Measurements from ENCODE around the gene FHL1. TPM values are rescaled to one million over a fixed set of nuclear protein-coding genes. Genes with fewer than 3 reads are reported as not detected.
A peak's percentile ranks its signal among the peaks of the same experiment; 100 is the strongest.

Gene FHL1
- total and polyA plus RNA-seq, 2 of the 4 experiments (the other 2 are of a cell fraction): 69.4 to 72.9 TPM

GRCh38 chrX:136212557-136213111 is 65.3 kb downstream of the FHL1 start:
- no peaks in the 10 kb centered on the region for H3K79me1 ChIP-seq (ENCODE audit: low read depth in 1 of 2, low read length in 2 of 2)
- TF ChIP-seq NFE2L2 (IDR thresholded peaks at IDR 0.05; ENCODE audit: low read depth, low read length) (no peak), MXI1 (IDR thresholded peaks at IDR 0.05; ENCODE audit: borderline replicate concordance, low read depth, low read length) (no peak), RCOR1 (IDR thresholded peaks at IDR 0.05; ENCODE audit: insufficient replicate concordance, low read length) (no peak), POLR2A (IDR thresholded peaks at IDR 0.05; ENCODE audit: low read depth, low read length) (no peak), USF2 (IDR thresholded peaks at IDR 0.05; ENCODE audit: low read depth, low read length) (no peak), CHD1 (IDR thresholded peaks at IDR 0.05; ENCODE audit: low read depth, low read length) (no peak)
- ATAC-seq (ENCODE audit: low read depth) (no peak), DNase-seq (no peak)
- no peak overlapping the region; the same call in 1 of the 2 replicates for H2BK120ac ChIP-seq (ENCODE audit: low read depth, low read length)
- H3K27me3 ChIP-seq (ENCODE audit: control insufficient read depth, insufficient read depth, low read length): no peaks in the 10 kb centered on the region; the same call in 1 of the 2 replicates
- H3K9me3 ChIP-seq (ENCODE audit: control insufficient read depth, insufficient read depth, low read length): no peaks in the 10 kb centered on the region
- 81% methylated on average over 8 of the region's 17 CpGs; no CpG with 5 or more reads in 1 of the 2 experiments for WGBS, 2 experiments (ENCODE audit: extremely low coverage in 2 of 2, insufficient read length in 1 of 2)
- in situ Hi-C loops (cut with MboI; ENCODE audit: low sequenced_read_pairs): no loop called here
- peak overlapping the region; percentile 45 for H2AFZ ChIP-seq (replicated peaks; ENCODE audit: low read length, poor library complexity)
- dilution Hi-C loops (cut with HindIII; ENCODE audit: low sequenced_read_pairs, unreplicated experiment): no loop called here
- 0 out of 2 replicates have a peak overlapping the region, but pooled peaks have one; percentile 43 for H2BK20ac ChIP-seq (ENCODE audit: low read depth, low read length)
- H3K4me3 ChIP-seq (ENCODE audit: insufficient read depth, low read depth, low read length): no peak overlapping the region
- peaks cover 12% of the 10 kb centered on the region for H3K4me1 ChIP-seq (ENCODE audit: control insufficient read depth, insufficient read depth, low read length)
- H3K4ac ChIP-seq (ENCODE audit: low read depth, low read length): peak overlapping the region; percentile 59
- H3K23ac ChIP-seq (ENCODE audit: low read depth, low read length): no peak overlapping the region
- H3K9me1 ChIP-seq (ENCODE audit: insufficient read depth, low read length): peaks cover 10% of the 10 kb centered on the region
- H2AK9ac ChIP-seq (replicated peaks; ENCODE audit: low read depth, low read length, poor library complexity): peak overlapping the region; percentile 56
- H4K20me1 ChIP-seq (ENCODE audit: insufficient read depth, low read length): no peaks in the 10 kb centered on the region; the same call in 1 of the 2 replicates
- no peak overlapping the region for H4K8ac ChIP-seq (ENCODE audit: low read depth in 2 of 2, low read length in 2 of 2)
- H4K91ac ChIP-seq (ENCODE audit: insufficient read depth, low read depth, low read length): no peak overlapping the region; the same call in 1 of the 2 replicates
- intact Hi-C loops (cut with micrococcal nuclease): no loop called here
- no peak overlapping the region for H3K9ac ChIP-seq (ENCODE audit: low read depth, low read length)
- H2BK15ac ChIP-seq (ENCODE audit: low read depth, low read length): no peak overlapping the region
- no peak overlapping the region for H4K5ac ChIP-seq (ENCODE audit: low read depth, low read length)
- no peak overlapping the region for H3K14ac ChIP-seq (replicated peaks; ENCODE audit: low read depth, low read length)
- H3K56ac ChIP-seq (ENCODE audit: extremely low read depth, insufficient read depth, low read length): no peak overlapping the region
- ChIA-PET CTCF (no interaction called here), POLR2A (ENCODE audit: unreplicated experiment) (interaction anchor here (0.5 kb wide), 1 partner anchor 90 kb away, joined by 3 read pairs; no protein-coding TSS in a partner anchor)
- H3K27ac ChIP-seq (ENCODE audit: insufficient read depth, low read length): no peak overlapping the region
- no peak overlapping the region for H3K4me2 ChIP-seq (ENCODE audit: low read depth, low read length)
- H2BK5ac ChIP-seq (ENCODE audit: low read depth, low read length, poor library complexity, severe bottlenecking): no peak overlapping the region
- H3K18ac ChIP-seq (ENCODE audit: low read depth, low read length): no peak overlapping the region
- H3K36me3 ChIP-seq (ENCODE audit: control insufficient read depth, insufficient read depth, low read length): peaks cover 26% of the 10 kb centered on the region
- 0 out of 2 replicates have a peak overlapping the region, but pooled peaks have one; percentile 2 for H2AK5ac ChIP-seq (ENCODE audit: low read depth, low read length)
- no TSS peak for BruUV-seq (replicated peaks)
